GM21576 (cell line): ENCODE measurements around the gene NID1.
"Not testable (repeated sequence)": the region's sequence is repeated elsewhere in the genome, so short reads cannot be mapped to it uniquely, and the experiment has no call there.

ENCODE experiments used
- ATAC-seq: cut with Tn5 transposase; IDR thresholded peaks from one replicate; pipeline ENCODE4 v1.9.1; 2021; ENCODE audit warnings: mild to moderate bottlenecking, moderate library complexity; ENCODE audit not compliant: unreplicated experiment

The NID1 gene

GRCh38 chr1:235941876-235942624 lies 122.8 kb downstream of the NID1 start:
- ATAC-seq, result no peak

GRCh38 chr1:235940285-235940684 lies 124.6 kb downstream of the NID1 start:
- ATAC-seq, result no peak

GRCh38 chr1:235939480-235939775 lies 125.5 kb downstream of the NID1 start:
- no peak for ATAC-seq

GRCh38 chr1:235938709-235939479 lies 126.0 kb downstream of the NID1 start:
- ATAC-seq, result peak; percentile 56

- no peak for ATAC-seq
Observed at GRCh38 chr1:235937123-235937522, 127.8 kb downstream of the NID1 start.

- no peak for ATAC-seq
Observed at GRCh38 chr1:235935235-235936225, 129.4 kb downstream of the NID1 start.

GRCh38 chr1:235933766-235934116 lies 131.1 kb downstream of the NID1 start:
- ATAC-seq, result no peak

- ATAC-seq, result no peak
Observed at GRCh38 chr1:235933017-235933765, 131.7 kb downstream of the NID1 start.

- ATAC-seq, result no peak
Observed at GRCh38 chr1:235932090-235932510, 132.8 kb downstream of the NID1 start.

GRCh38 chr1:235931171-235931738 lies 133.6 kb downstream of the NID1 start:
- no peak for ATAC-seq

- no peak for ATAC-seq
Observed at GRCh38 chr1:235930543-235930942, 134.3 kb downstream of the NID1 start.

GRCh38 chr1:235929216-235929615 lies 135.7 kb downstream of the NID1 start:
- ATAC-seq, result no peak

GRCh38 chr1:235928197-235928596 lies 136.7 kb downstream of the NID1 start:
- ATAC-seq, result no peak

GRCh38 chr1:235927551-235927950 lies 137.3 kb downstream of the NID1 start:
- not testable (repeated sequence) for ATAC-seq
